H1 (cell line): ENCODE data around the gene INSYN1. TPM values are rescaled to one million over a fixed set of nuclear protein-coding genes. Genes with fewer than 3 reads are reported as not detected.
A peak's percentile ranks its signal among the peaks of the same experiment; 100 is the strongest.

Experiments
- CTCF ChIA-PET: fragments of 300-600 bp; sonication (Branson Sonifier 250); formaldehyde crosslinking; loops from one replicate; lab custom pipeline; 2021; ENCODE audit not compliant: partially characterized antibody; lab: Charles Lee
- POLR2A ChIA-PET: fragments of 300-600 bp; sonication (Branson Sonifier 250); formaldehyde crosslinking; loops from one replicate; lab custom pipeline; 2021; ENCODE audit warnings: inconsistent platforms; ENCODE audit not compliant: partially characterized antibody; lab: Charles Lee
- DNase-seq, 2 experiments: peaks; one replicate each; pipeline versions ENCODE4 v3.0.0 to v3.0.0-alpha.2; 2010 to 2022; ENCODE audit warnings: low spot score in 2 of 2, low read depth in 1 of 2, mixed read lengths in 1 of 2
- FAIRE-seq: peaks from 2 replicates; lab custom pipeline; 2011; peaks lifted over from hg19 to GRCh38; lab: Jason Lieb, UNC
- H2AFZ ChIP-seq: 2 replicates; pipeline ENCODE4 v1.8.1; 2012; ENCODE audit warnings: low read length, inconsistent platforms
- H2AK5ac ChIP-seq: 2 replicates; pipeline ENCODE4 v1.6.1; 2013; ENCODE audit warnings: low read depth, low read length
- H2BK120ac ChIP-seq: replicated peaks from 2 replicates; pipeline ENCODE3; 2013; ENCODE audit warnings: low read depth, low read length, inconsistent platforms
- H2BK12ac ChIP-seq: 2 replicates; pipeline ENCODE4 v1.6.1; 2013; ENCODE audit warnings: low read depth, low read length
- H2BK15ac ChIP-seq: 2 replicates; pipeline ENCODE4 v1.6.1; 2013; ENCODE audit warnings: low read length
- H2BK20ac ChIP-seq: 2 replicates; pipeline ENCODE4 v1.6.1; 2013; ENCODE audit warnings: low read length
- H2BK5ac ChIP-seq: 2 replicates; pipeline ENCODE4 v1.6.1; 2013; ENCODE audit warnings: low read depth, low read length
- H3K14ac ChIP-seq: 2 replicates; pipeline ENCODE4 v1.6.1; 2013; ENCODE audit warnings: inconsistent platforms; ENCODE audit not compliant: insufficient read length
- H3K18ac ChIP-seq: 2 replicates; pipeline ENCODE4 v1.6.1; 2013; ENCODE audit warnings: low read length; ENCODE audit errors: extremely low read depth
- H3K23ac ChIP-seq: 2 replicates; pipeline ENCODE4 v1.6.1; 2013; ENCODE audit warnings: inconsistent platforms; ENCODE audit not compliant: insufficient read length
- H3K23me2 ChIP-seq: 2 replicates; pipeline ENCODE4 v1.6.1; 2013; ENCODE audit warnings: low read depth, low read length
- H3K27ac ChIP-seq: 2 replicates; pipeline ENCODE4 v1.6.1; 2011; ENCODE audit warnings: low read depth, low read length, inconsistent platforms
- H3K27me3 ChIP-seq, 4 experiments: replicated peaks in 1 of 4; 1 replicate in 1 of 4; 2 replicates in 3 of 4; pipeline versions ENCODE4 v1.6.1 to v1.8.1; 2011 to 2013; ENCODE audit warnings: low read length in 3 of 4, mild to moderate bottlenecking in 3 of 4, inconsistent platforms in 2 of 4, mixed read lengths in 2 of 4, moderate library complexity in 1 of 4; ENCODE audit not compliant: control insufficient read depth in 3 of 4, insufficient read depth in 3 of 4; ENCODE audit errors: extremely low read depth in 1 of 4
- H3K36me3 ChIP-seq, 4 experiments: 2 replicates each; pipeline versions ENCODE4 v1.6.1 to v1.8.1; 2011 to 2013; ENCODE audit warnings: mild to moderate bottlenecking in 4 of 4, low read length in 3 of 4, moderate library complexity in 2 of 4, control low read depth in 1 of 4, inconsistent platforms in 1 of 4; ENCODE audit not compliant: insufficient read depth in 4 of 4, control insufficient read depth in 2 of 4
- H3K4ac ChIP-seq: replicated peaks from 2 replicates; pipeline ENCODE3; 2013; ENCODE audit warnings: low read length, low read depth, mixed read lengths, inconsistent platforms; ENCODE audit not compliant: insufficient read length
- H3K4me1 ChIP-seq, 4 experiments: replicated peaks in 1 of 4; 1 replicate in 1 of 4; 2 replicates in 3 of 4; pipeline versions ENCODE4 v1.6.1 to v1.8.1; 2011 to 2013; ENCODE audit warnings: low read length in 3 of 4, inconsistent platforms in 2 of 4, mixed read lengths in 1 of 4; ENCODE audit not compliant: insufficient read depth in 4 of 4, control insufficient read depth in 3 of 4
- H3K4me2 ChIP-seq, 2 experiments: 2 replicates each; pipeline versions ENCODE4 v1.6.1 to v1.8.1; 2011 to 2013; ENCODE audit warnings: low read depth in 2 of 2, low read length in 2 of 2, control low read depth in 1 of 2, inconsistent platforms in 1 of 2, mild to moderate bottlenecking in 1 of 2; ENCODE audit not compliant: insufficient read depth in 1 of 2
- H3K4me3 ChIP-seq, 4 experiments: fragments of 200-600, 300-600 bp in 1 of 4; sonication (generic), shearing (Covaris generic), sonication (Bioruptor Twin) in 1 of 4; 2 replicates each; pipeline versions ENCODE4 v1.5.1 to v1.8.1; 2011 to 2016; ENCODE audit warnings: low read length in 4 of 4, low read depth in 3 of 4, control low read depth in 2 of 4, inconsistent platforms in 2 of 4, mild to moderate bottlenecking in 2 of 4, mixed read lengths in 1 of 4, moderate library complexity in 1 of 4; ENCODE audit not compliant: insufficient read depth in 2 of 4; ENCODE audit errors: extremely low read depth in 1 of 4
- H3K56ac ChIP-seq: replicated peaks from 2 replicates; pipeline ENCODE3; 2013; ENCODE audit warnings: low read depth, mild to moderate bottlenecking, mixed read lengths, low read length, inconsistent platforms; ENCODE audit not compliant: insufficient read length
- H3K79me1 ChIP-seq: 2 replicates; pipeline ENCODE4 v1.6.1; 2013; ENCODE audit warnings: low read depth, low read length, control low read depth
- H3K79me2 ChIP-seq, 2 experiments: 2 replicates each; pipeline versions ENCODE4 v1.6.1 to v1.8.1; 2012 to 2013; ENCODE audit warnings: low read length in 2 of 2, mild to moderate bottlenecking in 2 of 2, inconsistent platforms in 1 of 2; ENCODE audit not compliant: insufficient read depth in 2 of 2, control insufficient read depth in 1 of 2
- H3K9ac ChIP-seq, 4 experiments: replicated peaks in 1 of 4; 1 replicate in 1 of 4; 2 replicates in 3 of 4; pipeline versions ENCODE4 v1.6.1 to v1.8.1; 2011 to 2013; ENCODE audit warnings: low read depth in 3 of 4, low read length in 3 of 4, control low read depth in 2 of 4, mild to moderate bottlenecking in 2 of 4, moderate library complexity in 2 of 4, inconsistent platforms in 1 of 4; ENCODE audit errors: extremely low read depth in 1 of 4
- H3K9me3 ChIP-seq, 2 experiments: 2 replicates each; pipeline versions ENCODE4 v1.6.1 to v1.8.1; 2012 to 2013; ENCODE audit warnings: mild to moderate bottlenecking in 2 of 2, moderate library complexity in 2 of 2, control low read depth in 1 of 2, inconsistent platforms in 1 of 2, low read depth in 1 of 2, low read length in 1 of 2, mixed read lengths in 1 of 2; ENCODE audit not compliant: insufficient read depth in 2 of 2
- H4K20me1 ChIP-seq, 2 experiments: replicated peaks in 1 of 2; 2 replicates each; pipeline versions ENCODE3 to v1.8.1; 2011 to 2013; ENCODE audit warnings: inconsistent platforms in 2 of 2, low read length in 2 of 2, mild to moderate bottlenecking in 1 of 2; ENCODE audit not compliant: insufficient read depth in 2 of 2, control insufficient read depth in 1 of 2
- H4K5ac ChIP-seq: 2 replicates; pipeline ENCODE4 v1.6.1; 2013; ENCODE audit warnings: low read length, low read depth, mixed read lengths, inconsistent platforms; ENCODE audit not compliant: insufficient read length
- H4K8ac ChIP-seq: 2 replicates; pipeline ENCODE4 v1.8.0; 2013; ENCODE audit warnings: mild to moderate bottlenecking, moderate library complexity, low read length, inconsistent platforms; ENCODE audit not compliant: insufficient read depth; ENCODE audit errors: extremely low read depth
- H4K91ac ChIP-seq: replicated peaks from 2 replicates; pipeline ENCODE3; 2013; ENCODE audit warnings: low read length, mixed read lengths, inconsistent platforms; ENCODE audit not compliant: insufficient read length
- ASH2L ChIP-seq: fragments of 200-600, 300-600 bp; sonication (generic); IDR thresholded peaks from one replicate; pipeline ENCODE4 v1.7.1; 2017; ENCODE audit warnings: low read length
- WGBS, 2 experiments: shearing (Covaris generic) in 1 of 2; methylation state at CpG; one replicate each; pipeline versions ENCODE4 v1.1.6 to v1.1.7; 2013 to 2015; ENCODE audit warnings: low lambda C conversion rate in 2 of 2, mixed read lengths in 2 of 2, inconsistent platforms in 1 of 2, low coverage in 1 of 2, missing lambda C conversion rate in 1 of 2; ENCODE audit not compliant: insufficient replicate concordance in 2 of 2, insufficient coverage in 1 of 2, insufficient read length in 1 of 2; ENCODE audit errors: extremely low coverage in 1 of 2, missing lambda C conversion rate in 1 of 2; 5-methylcytosine and 5-hydroxymethylcytosine counted together
- polyA plus RNA-seq, 7 experiments: library from polyadenylated mRNA; depleted of rRNA in 3 of 7; stranded (reverse) in 5 of 7; unstranded in 2 of 7; fragments of >200 nt in 5 of 7; fragments of 200-250 nt in 2 of 7; gene quantifications; 1 replicate in 5 of 7; 2 replicates in 1 of 7; 4 replicates in 1 of 7; pipeline versions ENCODE4 v1.2.1 to v1.2.3, GENCODE V29; 2011 to 2013; ENCODE audit warnings: missing spikeins in 2 of 7, mixed read lengths in 2 of 7
- total RNA-seq: library from RNA; stranded (reverse); fragmentation: NEBNext Ultra II Directional; extraction: Animal tissue kit (Norgen Biotek cat#: 25700); gene quantifications from 2 replicates; pipeline ENCODE4 v1.2.1, GENCODE V29; 2021

The INSYN1 gene
- total and polyA plus RNA-seq, 2 of the 8 experiments (the other 6 are each of a cell fraction or from before 2014, with no cell fraction given), result 7.2 to 10.2 TPM

DNA sequence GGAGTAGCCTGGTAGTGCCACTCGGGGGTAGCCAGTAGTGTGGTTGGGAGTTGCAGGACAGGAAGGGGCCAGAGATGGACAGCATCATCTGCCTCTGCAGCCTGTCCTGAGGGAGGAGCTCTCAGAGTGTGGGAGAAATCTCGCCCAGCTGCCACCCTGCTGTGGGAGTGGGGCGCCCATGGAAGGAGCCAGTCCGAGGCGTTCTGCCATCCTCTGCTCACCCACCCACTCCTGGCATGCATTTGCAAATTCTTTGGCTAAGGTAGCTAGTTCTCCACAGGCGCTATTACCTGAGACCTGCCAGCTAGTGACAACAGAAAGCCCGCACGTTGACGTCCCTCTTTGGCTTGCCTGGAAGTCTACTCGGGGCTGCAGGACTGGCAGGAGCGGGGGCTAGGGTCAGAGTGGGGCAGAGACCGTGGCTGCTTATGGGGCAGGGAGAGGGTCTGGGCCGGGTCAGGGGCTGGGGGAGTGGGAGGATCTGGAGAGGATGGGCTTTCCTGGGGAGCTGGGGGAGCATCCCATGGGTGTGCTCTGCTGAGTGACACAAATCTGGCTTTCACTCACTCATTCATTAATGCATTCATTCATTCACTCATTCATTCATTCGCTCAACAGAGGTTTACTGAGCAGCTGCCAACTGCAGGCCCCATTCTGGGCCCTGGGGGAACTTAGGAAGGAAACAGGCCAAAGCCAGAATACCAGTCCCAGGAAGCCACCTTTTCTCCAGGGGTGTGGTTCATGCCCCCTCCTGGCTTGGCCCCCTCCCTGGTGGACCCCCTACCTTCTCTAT is 44.4 kb upstream of the INSYN1 start:
- no peak overlapping the region for H2BK120ac ChIP-seq
- no peak overlapping the region; the same call in 1 of the 2 replicates for H2BK5ac ChIP-seq
- no peaks in the 10 kb centered on the region for H3K79me2 ChIP-seq
- no peaks in the 10 kb centered on the region for H4K20me1 ChIP-seq
- H2BK12ac ChIP-seq, result peak overlapping the region; percentile 50; the same call in 1 of the 2 replicates
- no peak overlapping the region for H3K4ac ChIP-seq
- no peak overlapping the region for H2AFZ ChIP-seq
- DNase-seq (no peak), FAIRE-seq (no peak)
- no peak overlapping the region for H3K56ac ChIP-seq
- H3K27me3 ChIP-seq, result no peaks in the 10 kb centered on the region
- H3K79me1 ChIP-seq, result no peaks in the 10 kb centered on the region
- H4K8ac ChIP-seq, result no peak overlapping the region; the same call in 1 of the 2 replicates
- no peak for TF ChIP-seq ASH2L
- POLR2A ChIA-PET, result no interaction called here
- peaks cover 0 to 10% (median under 1%) of the 10 kb centered on the region in 4 experiments; a peak in 3 of 7 replicates for H3K4me1 ChIP-seq
- H3K9me3 ChIP-seq, result no peaks in the 10 kb centered on the region
- no peak overlapping the region for H3K18ac ChIP-seq
- no peak overlapping the region for H4K5ac ChIP-seq
- no peaks in the 10 kb centered on the region for H3K36me3 ChIP-seq
- H3K4me2 ChIP-seq, result no peak overlapping the region
- no peak overlapping the region for H3K27ac ChIP-seq
- CTCF ChIA-PET, result interaction anchor here (0.6 to 1.8 kb wide), 11 partner anchors 9 to 156 kb away, joined by 3 to 8 read pairs (median 3); no protein-coding TSS in a partner anchor
- H4K91ac ChIP-seq, result peak overlapping the region; percentile 30
- H3K14ac ChIP-seq, result no peak overlapping the region
- WGBS, 2 experiments, result 86% methylated on average over 13 of the region's 14 CpGs; no CpG with 5 or more reads in 1 of the 2 experiments
- 0 out of 2 replicates have a peak overlapping the region, but pooled peaks have one; percentile 72 for H2BK15ac ChIP-seq
- H2AK5ac ChIP-seq, result no peak overlapping the region; the same call in 1 of the 2 replicates
- H3K4me3 ChIP-seq, result no peak overlapping the region
- no peaks in the 10 kb centered on the region for H3K23me2 ChIP-seq
- no peak overlapping the region for H3K23ac ChIP-seq
- H3K9ac ChIP-seq, result no peak overlapping the region
- no peak overlapping the region for H2BK20ac ChIP-seq
